K562 (cell line): ENCODE results near the gene ZNF501. TPM values are rescaled to one million over a fixed set of nuclear protein-coding genes. Genes with fewer than 3 reads are reported as not detected.

ENCODE experiments used
- ASH1L ChIP-seq: fragments of 450-650 bp; IDR thresholded peaks from 2 replicates; pipeline ENCODE4 v1.6.1; 2018; ENCODE audit warnings: borderline replicate concordance, mild to moderate bottlenecking, low read depth; ENCODE audit not compliant: partially characterized antibody
- ATF7 ChIP-seq: fragments of 450-650 bp; IDR thresholded peaks from 2 replicates; pipeline ENCODE4 v1.7.1; 2014; ENCODE audit warnings: mild to moderate bottlenecking, moderate library complexity
- CGGBP1 ChIP-seq: fragments of 250-450 bp; sonication (Bioruptor Pico); IDR thresholded peaks from 2 replicates; pipeline ENCODE4 v1.9.0; 2021; ENCODE audit warnings: mild to moderate bottlenecking
- GATAD2A ChIP-seq: fragments of 450-650 bp; IDR thresholded peaks from 2 replicates; pipeline ENCODE4 v1.6.1; 2017
- KLF13 ChIP-seq: fragments of 450-650 bp; IDR thresholded peaks from 2 replicates; pipeline ENCODE4 v1.6.1; 2016; ENCODE audit warnings: missing genetic modification characterization, low read depth, mild to moderate bottlenecking, missing compliant biosample characterization, moderate library complexity, borderline replicate concordance
- MEIS2 ChIP-seq: fragments of 450-650 bp; IDR thresholded peaks from 2 replicates; pipeline ENCODE4 v1.6.1; 2014; ENCODE audit warnings: mild to moderate bottlenecking; ENCODE audit not compliant: partially characterized antibody
- PHF20 ChIP-seq: fragments of 450-650 bp; IDR thresholded peaks from 2 replicates; pipeline ENCODE4 v1.6.1; 2018; ENCODE audit not compliant: partially characterized antibody
- POLR3G ChIP-seq: IDR thresholded peaks from 2 replicates; pipeline ENCODE4 v1.6.1; 2011; ENCODE audit not compliant: insufficient read length, insufficient replicate concordance; ENCODE audit errors: extremely low read depth
- SMAD3 ChIP-seq: fragments of 450-650 bp; formaldehyde crosslinking; conservative IDR thresholded peaks from 2 replicates; pipeline ENCODE4 v1.4.0; 2020; ENCODE audit warnings: mild to moderate bottlenecking
- TAF9B ChIP-seq: fragments of 450-650 bp; IDR thresholded peaks from 2 replicates; pipeline ENCODE4 v1.6.1; 2018; ENCODE audit warnings: mild to moderate bottlenecking; ENCODE audit not compliant: partially characterized antibody
- TCF7L2 ChIP-seq: fragments of 150-350 bp; IDR thresholded peaks from 2 replicates; pipeline ENCODE4 v1.6.1; 2016; ENCODE audit warnings: low read depth, mild to moderate bottlenecking, low read length, moderate library complexity
- USF1 ChIP-seq: sonication (generic); formaldehyde crosslinking; IDR thresholded peaks from 2 replicates; pipeline ENCODE4 v1.9.0; 2022; ENCODE audit warnings: mild to moderate bottlenecking, missing genetic modification reagents
- XRCC3 ChIP-seq: fragments of 450-650 bp; IDR thresholded peaks from 2 replicates; pipeline ENCODE4 v1.6.1; 2017; ENCODE audit warnings: mild to moderate bottlenecking, moderate library complexity
- YBX1 ChIP-seq: fragments of 450-650 bp; IDR thresholded peaks from 2 replicates; pipeline ENCODE4 v1.7.1; 2016; ENCODE audit warnings: mild to moderate bottlenecking
- ZEB2 ChIP-seq: fragments of 450-650 bp; IDR thresholded peaks from 2 replicates; pipeline ENCODE4 v1.6.1; 2016
- ZFP1 ChIP-seq: fragments of 450-650 bp; formaldehyde crosslinking; IDR thresholded peaks from 2 replicates; pipeline ENCODE4 v1.4.0; 2020; ENCODE audit warnings: mild to moderate bottlenecking, mixed read lengths
- ZNF75A ChIP-seq: fragments of 450-650 bp; formaldehyde crosslinking; IDR thresholded peaks from 2 replicates; pipeline ENCODE4 v1.4.0; 2020; ENCODE audit warnings: mild to moderate bottlenecking
- polyA plus RNA-seq, 8 experiments: library from polyadenylated mRNA; depleted of rRNA in 4 of 8; stranded (reverse) in 5 of 8; unstranded in 3 of 8; fragments of >200 nt; fragmentation: Nextera tagmentation in 2 of 8; fragmentation: Illumina TruSeq in 1 of 8; extraction: Ambion mirVana in 2 of 8; extraction: Trizol in 1 of 8; gene quantifications; 2 replicates each; pipeline versions ENCODE4 v1.2.1 to v1.2.3, GENCODE V29; 2011 to 2014; ENCODE audit warnings: inconsistent platforms in 1 of 8, missing spikeins in 1 of 8
- total RNA-seq, 7 experiments: library from RNA; depleted of rRNA in 6 of 7; stranded (reverse); fragments of >200 nt in 6 of 7; fragmentation: Illumina TruSeq in 2 of 7; extraction: Trizol in 2 of 7; gene quantifications; 2 replicates each; pipeline versions ENCODE4 v1.2.1 to v1.2.3, GENCODE V29; 2011 to 2021; ENCODE audit warnings: low replicate concordance in 1 of 7
- TF ChIP-seq, protein P1 (sequence below): fragments of 250-450 bp; sonication (Bioruptor Pico); IDR thresholded peaks from 2 replicates; pipeline ENCODE4 v1.5.0; 2021

ZNF501 gene
- total and polyA plus RNA-seq, 9 of the 15 experiments (the other 6 are each of a cell fraction or from before 2014, with no cell fraction given) = 1.2 to 6.5 (median 3.7) TPM

- TF ChIP-seq, protein P1, sequence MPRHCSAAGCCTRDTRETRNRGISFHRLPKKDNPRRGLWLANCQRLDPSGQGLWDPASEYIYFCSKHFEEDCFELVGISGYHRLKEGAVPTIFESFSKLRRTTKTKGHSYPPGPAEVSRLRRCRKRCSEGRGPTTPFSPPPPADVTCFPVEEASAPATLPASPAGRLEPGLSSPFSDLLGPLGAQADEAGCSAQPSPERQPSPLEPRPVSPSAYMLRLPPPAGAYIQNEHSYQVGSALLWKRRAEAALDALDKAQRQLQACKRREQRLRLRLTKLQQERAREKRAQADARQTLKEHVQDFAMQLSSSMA (CRISPR knock-in tag) = no peak
- TF ChIP-seq MEIS2 (no peak), SMAD3 (CRISPR knock-in tag) (no peak), POLR3G (no peak), ATF7 (peak; percentile 98), TCF7L2 (peak; percentile 76), ASH1L (no peak), GATAD2A (no peak), ZEB2 (no peak), USF1 (CRISPR knock-in tag) (peak; percentile 54; the same call in 1 of the 2 replicates), TAF9B (peak; percentile 85), ZNF75A (CRISPR knock-in tag) (0 out of 2 replicates have a peak, but pooled peaks have one; percentile 28), CGGBP1 (CRISPR knock-in tag) (no peak), YBX1 (no peak), ZFP1 (no peak), PHF20 (peak; percentile 87), XRCC3 (no peak), KLF13 (tag) (peak; percentile 94)
Observed at GRCh38 chr3:44761424-44762169, 32.2 kb downstream of the ZNF501 start, which contains the start of the genes KIAA1143 and KIF15 (continued).
